H1 (cell line): ENCODE results near the gene GAREM2. TPM values are rescaled to one million over a fixed set of nuclear protein-coding genes. Genes with fewer than 3 reads are reported as not detected.

Experiments
- CTCF ChIA-PET: fragments of 300-600 bp; sonication (Branson Sonifier 250); formaldehyde crosslinking; loops from one replicate; lab custom pipeline; 2021; ENCODE audit not compliant: partially characterized antibody; lab: Charles Lee
- POLR2A ChIA-PET: fragments of 300-600 bp; sonication (Branson Sonifier 250); formaldehyde crosslinking; loops from one replicate; lab custom pipeline; 2021; ENCODE audit warnings: inconsistent platforms; ENCODE audit not compliant: partially characterized antibody; lab: Charles Lee
- DNase-seq, 2 experiments: peaks; one replicate each; pipeline versions ENCODE4 v3.0.0 to v3.0.0-alpha.2; 2010 to 2022; ENCODE audit warnings: low spot score in 2 of 2, low read depth in 1 of 2, mixed read lengths in 1 of 2
- FAIRE-seq: peaks from 2 replicates; lab custom pipeline; 2011; peaks lifted over from hg19 to GRCh38; lab: Jason Lieb, UNC
- H2AFZ ChIP-seq: 2 replicates; pipeline ENCODE4 v1.8.1; 2012; ENCODE audit warnings: low read length, inconsistent platforms
- H2AK5ac ChIP-seq: 2 replicates; pipeline ENCODE4 v1.6.1; 2013; ENCODE audit warnings: low read depth, low read length
- H2BK120ac ChIP-seq: replicated peaks from 2 replicates; pipeline ENCODE3; 2013; ENCODE audit warnings: low read depth, low read length, inconsistent platforms
- H2BK12ac ChIP-seq: 2 replicates; pipeline ENCODE4 v1.6.1; 2013; ENCODE audit warnings: low read depth, low read length
- H2BK15ac ChIP-seq: 2 replicates; pipeline ENCODE4 v1.6.1; 2013; ENCODE audit warnings: low read length
- H2BK20ac ChIP-seq: 2 replicates; pipeline ENCODE4 v1.6.1; 2013; ENCODE audit warnings: low read length
- H2BK5ac ChIP-seq: 2 replicates; pipeline ENCODE4 v1.6.1; 2013; ENCODE audit warnings: low read depth, low read length
- H3K14ac ChIP-seq: 2 replicates; pipeline ENCODE4 v1.6.1; 2013; ENCODE audit warnings: inconsistent platforms; ENCODE audit not compliant: insufficient read length
- H3K18ac ChIP-seq: 2 replicates; pipeline ENCODE4 v1.6.1; 2013; ENCODE audit warnings: low read length; ENCODE audit errors: extremely low read depth
- H3K23ac ChIP-seq: 2 replicates; pipeline ENCODE4 v1.6.1; 2013; ENCODE audit warnings: inconsistent platforms; ENCODE audit not compliant: insufficient read length
- H3K23me2 ChIP-seq: 2 replicates; pipeline ENCODE4 v1.6.1; 2013; ENCODE audit warnings: low read depth, low read length
- H3K27ac ChIP-seq: 2 replicates; pipeline ENCODE4 v1.6.1; 2011; ENCODE audit warnings: low read depth, low read length, inconsistent platforms
- H3K27me3 ChIP-seq, 4 experiments: replicated peaks in 1 of 4; 1 replicate in 1 of 4; 2 replicates in 3 of 4; pipeline versions ENCODE4 v1.6.1 to v1.8.1; 2011 to 2013; ENCODE audit warnings: low read length in 3 of 4, mild to moderate bottlenecking in 3 of 4, inconsistent platforms in 2 of 4, mixed read lengths in 2 of 4, moderate library complexity in 1 of 4; ENCODE audit not compliant: control insufficient read depth in 3 of 4, insufficient read depth in 3 of 4; ENCODE audit errors: extremely low read depth in 1 of 4
- H3K36me3 ChIP-seq, 4 experiments: 2 replicates each; pipeline versions ENCODE4 v1.6.1 to v1.8.1; 2011 to 2013; ENCODE audit warnings: mild to moderate bottlenecking in 4 of 4, low read length in 3 of 4, moderate library complexity in 2 of 4, control low read depth in 1 of 4, inconsistent platforms in 1 of 4; ENCODE audit not compliant: insufficient read depth in 4 of 4, control insufficient read depth in 2 of 4
- H3K4ac ChIP-seq: replicated peaks from 2 replicates; pipeline ENCODE3; 2013; ENCODE audit warnings: low read length, low read depth, mixed read lengths, inconsistent platforms; ENCODE audit not compliant: insufficient read length
- H3K4me1 ChIP-seq, 4 experiments: replicated peaks in 1 of 4; 1 replicate in 1 of 4; 2 replicates in 3 of 4; pipeline versions ENCODE4 v1.6.1 to v1.8.1; 2011 to 2013; ENCODE audit warnings: low read length in 3 of 4, inconsistent platforms in 2 of 4, mixed read lengths in 1 of 4; ENCODE audit not compliant: insufficient read depth in 4 of 4, control insufficient read depth in 3 of 4
- H3K4me2 ChIP-seq, 2 experiments: 2 replicates each; pipeline versions ENCODE4 v1.6.1 to v1.8.1; 2011 to 2013; ENCODE audit warnings: low read depth in 2 of 2, low read length in 2 of 2, control low read depth in 1 of 2, inconsistent platforms in 1 of 2, mild to moderate bottlenecking in 1 of 2; ENCODE audit not compliant: insufficient read depth in 1 of 2
- H3K4me3 ChIP-seq, 4 experiments: fragments of 200-600, 300-600 bp in 1 of 4; sonication (generic), shearing (Covaris generic), sonication (Bioruptor Twin) in 1 of 4; 2 replicates each; pipeline versions ENCODE4 v1.5.1 to v1.8.1; 2011 to 2016; ENCODE audit warnings: low read length in 4 of 4, low read depth in 3 of 4, control low read depth in 2 of 4, inconsistent platforms in 2 of 4, mild to moderate bottlenecking in 2 of 4, mixed read lengths in 1 of 4, moderate library complexity in 1 of 4; ENCODE audit not compliant: insufficient read depth in 2 of 4; ENCODE audit errors: extremely low read depth in 1 of 4
- H3K56ac ChIP-seq: replicated peaks from 2 replicates; pipeline ENCODE3; 2013; ENCODE audit warnings: low read depth, mild to moderate bottlenecking, mixed read lengths, low read length, inconsistent platforms; ENCODE audit not compliant: insufficient read length
- H3K79me1 ChIP-seq: 2 replicates; pipeline ENCODE4 v1.6.1; 2013; ENCODE audit warnings: low read depth, low read length, control low read depth
- H3K79me2 ChIP-seq, 2 experiments: 2 replicates each; pipeline versions ENCODE4 v1.6.1 to v1.8.1; 2012 to 2013; ENCODE audit warnings: low read length in 2 of 2, mild to moderate bottlenecking in 2 of 2, inconsistent platforms in 1 of 2; ENCODE audit not compliant: insufficient read depth in 2 of 2, control insufficient read depth in 1 of 2
- H3K9ac ChIP-seq, 4 experiments: replicated peaks in 1 of 4; 1 replicate in 1 of 4; 2 replicates in 3 of 4; pipeline versions ENCODE4 v1.6.1 to v1.8.1; 2011 to 2013; ENCODE audit warnings: low read depth in 3 of 4, low read length in 3 of 4, control low read depth in 2 of 4, mild to moderate bottlenecking in 2 of 4, moderate library complexity in 2 of 4, inconsistent platforms in 1 of 4; ENCODE audit errors: extremely low read depth in 1 of 4
- H3K9me3 ChIP-seq, 2 experiments: 2 replicates each; pipeline versions ENCODE4 v1.6.1 to v1.8.1; 2012 to 2013; ENCODE audit warnings: mild to moderate bottlenecking in 2 of 2, moderate library complexity in 2 of 2, control low read depth in 1 of 2, inconsistent platforms in 1 of 2, low read depth in 1 of 2, low read length in 1 of 2, mixed read lengths in 1 of 2; ENCODE audit not compliant: insufficient read depth in 2 of 2
- H4K20me1 ChIP-seq, 2 experiments: replicated peaks in 1 of 2; 2 replicates each; pipeline versions ENCODE3 to v1.8.1; 2011 to 2013; ENCODE audit warnings: inconsistent platforms in 2 of 2, low read length in 2 of 2, mild to moderate bottlenecking in 1 of 2; ENCODE audit not compliant: insufficient read depth in 2 of 2, control insufficient read depth in 1 of 2
- H4K5ac ChIP-seq: 2 replicates; pipeline ENCODE4 v1.6.1; 2013; ENCODE audit warnings: low read length, low read depth, mixed read lengths, inconsistent platforms; ENCODE audit not compliant: insufficient read length
- H4K8ac ChIP-seq: 2 replicates; pipeline ENCODE4 v1.8.0; 2013; ENCODE audit warnings: mild to moderate bottlenecking, moderate library complexity, low read length, inconsistent platforms; ENCODE audit not compliant: insufficient read depth; ENCODE audit errors: extremely low read depth
- H4K91ac ChIP-seq: replicated peaks from 2 replicates; pipeline ENCODE3; 2013; ENCODE audit warnings: low read length, mixed read lengths, inconsistent platforms; ENCODE audit not compliant: insufficient read length
- BCL11A ChIP-seq, 2 experiments: IDR thresholded peaks; one replicate each; pipeline ENCODE4 v1.6.1; 2011; ENCODE audit warnings: low read depth in 2 of 2, low read length in 2 of 2, mild to moderate bottlenecking in 2 of 2
- CEBPB ChIP-seq: IDR thresholded peaks from 2 replicates; pipeline ENCODE4 v1.6.1; 2012; ENCODE audit warnings: low read depth, low read length
- CHD1 ChIP-seq: IDR thresholded peaks from 2 replicates; pipeline ENCODE4 v1.6.1; 2012; ENCODE audit warnings: low read depth, low read length, improper control_type of control experiment
- CREB1 ChIP-seq: IDR thresholded peaks from 2 replicates; pipeline ENCODE4 v1.6.1; 2012; ENCODE audit warnings: inconsistent platforms
- EP300 ChIP-seq, 2 experiments: IDR thresholded peaks; 1 replicate in 1 of 2; 2 replicates in 1 of 2; pipeline ENCODE4 v1.6.1; 2011 to 2012; ENCODE audit warnings: low read depth in 2 of 2, low read length in 2 of 2, mild to moderate bottlenecking in 2 of 2, borderline replicate concordance in 1 of 2, inconsistent platforms in 1 of 2, moderate library complexity in 1 of 2
- GABPA ChIP-seq: IDR thresholded peaks from 2 replicates; pipeline ENCODE4 v1.6.1; 2011; ENCODE audit warnings: mild to moderate bottlenecking, low read length, moderate library complexity, borderline replicate concordance; ENCODE audit not compliant: insufficient read depth
- GTF2F1 ChIP-seq: IDR thresholded peaks from 2 replicates; pipeline ENCODE4 v1.6.1; 2012; ENCODE audit warnings: low read depth, low read length, improper control_type of control experiment, borderline replicate concordance
- KDM1A ChIP-seq: fragments of 200-600, 300-600 bp; sonication (generic); IDR thresholded peaks from 2 replicates; pipeline ENCODE4 v1.7.1; 2016; ENCODE audit warnings: mild to moderate bottlenecking, low read length, borderline replicate concordance
- MAX ChIP-seq: IDR thresholded peaks from 2 replicates; pipeline ENCODE4 v1.6.1; 2012; ENCODE audit warnings: inconsistent platforms
- PHF8 ChIP-seq: fragments of 200-600 bp; sonication (generic); conservative IDR thresholded peaks from 2 replicates; pipeline ENCODE4 v1.7.1; 2012; ENCODE audit warnings: low read depth, mild to moderate bottlenecking, inconsistent platforms, low read length, moderate library complexity
- TCF12 ChIP-seq: IDR thresholded peaks from 2 replicates; pipeline ENCODE4 v1.6.1; 2011; ENCODE audit warnings: low read depth, mild to moderate bottlenecking, low read length
- ZNF274 ChIP-seq: IDR thresholded peaks from 2 replicates; pipeline ENCODE4 v1.7.0; 2012; ENCODE audit warnings: low read length, borderline replicate concordance; ENCODE audit errors: extremely low read depth
- WGBS, 2 experiments: shearing (Covaris generic) in 1 of 2; methylation state at CpG; one replicate each; pipeline versions ENCODE4 v1.1.6 to v1.1.7; 2013 to 2015; ENCODE audit warnings: low lambda C conversion rate in 2 of 2, mixed read lengths in 2 of 2, inconsistent platforms in 1 of 2, low coverage in 1 of 2, missing lambda C conversion rate in 1 of 2; ENCODE audit not compliant: insufficient replicate concordance in 2 of 2, insufficient coverage in 1 of 2, insufficient read length in 1 of 2; ENCODE audit errors: extremely low coverage in 1 of 2, missing lambda C conversion rate in 1 of 2; 5-methylcytosine and 5-hydroxymethylcytosine counted together
- polyA plus RNA-seq, 7 experiments: library from polyadenylated mRNA; depleted of rRNA in 3 of 7; stranded (reverse) in 5 of 7; unstranded in 2 of 7; fragments of >200 nt in 5 of 7; fragments of 200-250 nt in 2 of 7; gene quantifications; 1 replicate in 5 of 7; 2 replicates in 1 of 7; 4 replicates in 1 of 7; pipeline versions ENCODE4 v1.2.1 to v1.2.3, GENCODE V29; 2011 to 2013; ENCODE audit warnings: missing spikeins in 2 of 7, mixed read lengths in 2 of 7
- total RNA-seq: library from RNA; stranded (reverse); fragmentation: NEBNext Ultra II Directional; extraction: Animal tissue kit (Norgen Biotek cat#: 25700); gene quantifications from 2 replicates; pipeline ENCODE4 v1.2.1, GENCODE V29; 2021

GAREM2 gene
- total and polyA plus RNA-seq, 2 of the 8 experiments (the other 6 are each of a cell fraction or from before 2014, with no cell fraction given) = 19.9 TPM

GRCh38 chr2:26217720-26218119 lies 44.8 kb downstream of the GAREM2 start:
- Histone ChIP-seq H3K4me1 (no peaks in the 10 kb centered on the region), H3K23ac (no peak overlapping the region), H4K5ac (no peak overlapping the region), H2AFZ (no peak overlapping the region), H2BK120ac (no peak overlapping the region), H2BK20ac (no peak overlapping the region), H2AK5ac (no peak overlapping the region), H3K36me3 (peaks cover 0 to 31% (median 18%) of the 10 kb centered on the region in 4 experiments; a peak in 6 of 8 replicates), H3K27me3 (no peaks in the 10 kb centered on the region), H2BK12ac (no peak overlapping the region), H3K23me2 (no peaks in the 10 kb centered on the region), H3K4ac (no peak overlapping the region), H3K56ac (no peak overlapping the region), H3K14ac (no peak overlapping the region), H3K9me3 (no peaks in the 10 kb centered on the region), H4K8ac (no peak overlapping the region), H3K79me2 (no peaks in the 10 kb centered on the region), H3K9ac (no peak overlapping the region), H4K20me1 (peaks cover 0 to 5% of the 10 kb centered on the region in 2 experiments), H3K79me1 (no peaks in the 10 kb centered on the region; the same call in 1 of the 2 replicates), H3K4me3 (no peak overlapping the region), H3K18ac (no peak overlapping the region), H4K91ac (no peak overlapping the region), H3K4me2 (no peak overlapping the region), H2BK15ac (no peak overlapping the region), H2BK5ac (no peak overlapping the region), H3K27ac (no peak overlapping the region)
- no peak for TF ChIP-seq PHF8
- no peak for TF ChIP-seq MAX
- no peak for TF ChIP-seq GABPA
- no peak for TF ChIP-seq ZNF274
- TF ChIP-seq EP300 (IDR thresholded peaks at IDR 0.05; ENCODE audit: borderline replicate concordance in 1 of 2, low read depth in 2 of 2, low read length in 2 of 2) = no peak
- no peak for TF ChIP-seq CREB1
- TF ChIP-seq KDM1A = no peak
- no peak for TF ChIP-seq CHD1
- no peak for TF ChIP-seq GTF2F1
- TF ChIP-seq BCL11A (IDR thresholded peaks at IDR 0.05; ENCODE audit: low read depth in 2 of 2, low read length in 2 of 2) = no peak
- no peak for TF ChIP-seq TCF12
- TF ChIP-seq CEBPB = no peak
- CTCF ChIA-PET = interaction anchor here (1.4 kb wide), 1 partner anchor 253 kb away, joined by 3 read pairs; no protein-coding TSS in a partner anchor
- FAIRE-seq = no peak
- no peak for DNase-seq
- POLR2A ChIA-PET = interaction anchor here (0.6 kb wide), 1 partner anchor 12 kb away, joined by 3 read pairs; no protein-coding TSS in a partner anchor
- WGBS, 2 experiments = 77% methylated on average over 6 of the region's 6 CpGs; no CpG with 5 or more reads in 1 of the 2 experiments
